Measurements from ENCODE around the gene TTC31. TPM values are rescaled to one million over a fixed set of nuclear protein-coding genes. Genes with fewer than 3 reads are reported as not detected.
"Not testable (repeated sequence)": the region's sequence is repeated elsewhere in the genome, so short reads cannot be mapped to it uniquely, and the experiment has no call there.

Gene TTC31
- polyA plus RNA-seq, 3 donors, result 29.3 to 36.0 (median 34.1) TPM

GRCh38 chr2:74454654-74455511 lies 28.0 kb upstream of the TTC31 start, which contains the start of gene INO80B:
TSS of gene INO80B (plus strand) at chr2:74455087. CDS start at chr2:74455117, 30 bp downstream.
- peak; percentile 98 for DNase-seq

- DNase-seq, result no peak
Measured at GRCh38 chr2:74457129-74457548, 25.7 kb upstream of the TTC31 start.

GRCh38 chr2:74457549-74458131 lies 25.2 kb upstream of the TTC31 start:
- DNase-seq, result no peak

- peak; percentile 100 for DNase-seq
Measured at GRCh38 chr2:74458132-74458937, 24.5 kb upstream of the TTC31 start, which contains the start of gene WBP1. TSS of gene WBP1 (plus strand) at chr2:74458438. CDS start at chr2:74458603, 165 bp downstream.

GRCh38 chr2:74458938-74459363 lies 23.9 kb upstream of the TTC31 start:
- no peak for DNase-seq

- DNase-seq, result not testable (repeated sequence)
Measured at GRCh38 chr2:74459503-74460118, 23.3 kb upstream of the TTC31 start.

GRCh38 chr2:74460187-74460586 lies 22.7 kb upstream of the TTC31 start:
- DNase-seq, result not testable (repeated sequence)

- DNase-seq, result no peak
Measured at GRCh38 chr2:74461187-74462053, 21.5 kb upstream of the TTC31 start.

- no peak for DNase-seq
Measured at GRCh38 chr2:74462054-74462785, 20.7 kb upstream of the TTC31 start.

- no peak for DNase-seq
Measured at GRCh38 chr2:74462786-74463105, 20.1 kb upstream of the TTC31 start.

- no peak for DNase-seq
Measured at GRCh38 chr2:74464406-74464805, 18.5 kb upstream of the TTC31 start.

GRCh38 chr2:74470742-74471141 lies 12.1 kb upstream of the TTC31 start:
- not testable (repeated sequence) for DNase-seq

GRCh38 chr2:74471332-74472065 lies 11.4 kb upstream of the TTC31 start:
- no peak for DNase-seq

- peak; percentile 94 for DNase-seq
Measured at GRCh38 chr2:74472086-74472944, 10.6 kb upstream of the TTC31 start, which contains the start of gene MRPL53. TSS of gene MRPL53 (minus strand) at chr2:74472680. CDS start at chr2:74472660, 20 bp downstream.

GRCh38 chr2:74472945-74473258 lies 10.0 kb upstream of the TTC31 start:
- no peak for DNase-seq

GRCh38 chr2:74474481-74474880 lies 8.4 kb upstream of the TTC31 start:
- no peak for DNase-seq

- no peak for DNase-seq
Measured at GRCh38 chr2:74474899-74475298, 8.0 kb upstream of the TTC31 start.

- DNase-seq, result no peak
Measured at GRCh38 chr2:74481431-74481830, 1.4 kb upstream of the TTC31 start.
